Cardiac muscle cell (in vitro differentiated cells and primary cell): ENCODE results near the gene FHIP1B. TPM values are rescaled to one million over a fixed set of nuclear protein-coding genes. Genes with fewer than 3 reads are reported as not detected.

Experiments
- DNase-seq, 2 donors: peaks; one replicate each; pipeline versions ENCODE4 v3.0.0 to v3.0.0-alpha.2; 2010 to 2017; ENCODE audit warnings: low read depth in 1 of 2, low spot score in 1 of 2
- H3K27ac ChIP-seq: fragments of 200-600 bp; sonication (generic); 2 replicates; pipeline ENCODE4 v1.5.1; 2016
- H3K27me3 ChIP-seq: fragments of 200-600 bp; sonication (generic); 2 replicates; pipeline ENCODE4 v1.6.0; 2016; ENCODE audit warnings: control low read depth
- H3K36me3 ChIP-seq: fragments of 200-600 bp; sonication (generic); 2 replicates; pipeline ENCODE4 v1.5.1; 2016; ENCODE audit warnings: control low read depth
- H3K4me1 ChIP-seq: fragments of 200-600 bp; sonication (generic); 2 replicates; pipeline ENCODE4 v1.8.1; 2017; ENCODE audit warnings: low read depth, mild to moderate bottlenecking, mixed run types
- H3K4me3 ChIP-seq: fragments of 200-600 bp; sonication (generic); 2 replicates; pipeline ENCODE4 v1.5.1; 2016; ENCODE audit warnings: mild to moderate bottlenecking
- H3K9me3 ChIP-seq: fragments of 200-600 bp; sonication (generic); 2 replicates; pipeline ENCODE4 v1.5.1; 2017; ENCODE audit warnings: low read depth, mild to moderate bottlenecking, control low read depth
- CTCF ChIP-seq: IDR thresholded peaks from 2 replicates; pipeline ENCODE4 v1.5.1; 2012; ENCODE audit warnings: low read depth, mild to moderate bottlenecking, low read length
- polyA plus RNA-seq: library from polyadenylated mRNA; unstranded; fragments of >200 nt; fragmentation: Nextera tagmentation; extraction: Ambion mirVana; gene quantifications from 2 replicates; pipeline ENCODE4 v1.2.1, GENCODE V29; 2016
- total RNA-seq: library from RNA; depleted of rRNA; stranded (reverse); fragments of >200 nt; gene quantifications from 2 replicates; pipeline ENCODE4 v1.2.3, GENCODE V29; 2016

FHIP1B gene
- total and polyA plus RNA-seq, 2 experiments from 2014 or later, result 32.2 to 46.8 TPM

- no peak for TF ChIP-seq CTCF
- Histone ChIP-seq H3K36me3 (no peaks in the 10 kb centered on the region), H3K27ac (no peak overlapping the region), H3K4me1 (no peaks in the 10 kb centered on the region), H3K9me3 (no peaks in the 10 kb centered on the region), H3K27me3 (no peaks in the 10 kb centered on the region), H3K4me3 (no peak overlapping the region)
- no peak for DNase-seq
Measured at GRCh38 chr11:6175440-6175839, 59.0 kb downstream of the FHIP1B start.

GRCh38 chr11:6170226-6170625 is 64.2 kb downstream of the FHIP1B start, which contains the start of gene OR52B2:
OR52B2 (minus strand) TSS chr11:6170326; CDS start chr11:6170326, 0 bp downstream.
- Histone ChIP-seq H3K4me3 (no peak within 1 kb of the TSS), H3K27me3 (no peaks in the 10 kb centered on the region), H3K4me1 (no peaks in the 10 kb centered on the region), H3K36me3 (no peaks in the 10 kb centered on the region), H3K9me3 (no peaks in the 10 kb centered on the region), H3K27ac (no peak within 1 kb of the TSS)
- DNase-seq, result no peak
- TF ChIP-seq CTCF, result no peak

Other genes with a start within 250 kb of the FHIP1B start
- 1.8 TPM in 1 of 2 replicates, not detected in the other for gene OR52L1, start 247.7 kb downstream of the FHIP1B start, total RNA-seq
- not detected in 2 replicates for gene OR52L1, start 247.7 kb downstream of the FHIP1B start, polyA plus RNA-seq
- not detected in 2 replicates for gene OR56A4, start 227.7 kb downstream of the FHIP1B start, total RNA-seq
- gene OR56A4, start 227.7 kb downstream of the FHIP1B start, polyA plus RNA-seq, result not detected in 2 replicates
- gene OR56A1, start 203.9 kb downstream of the FHIP1B start, total RNA-seq, result 0.18 TPM in 1 of 2 replicates, not detected in the other
- gene OR56A1, start 203.9 kb downstream of the FHIP1B start, polyA plus RNA-seq, result 0.10 TPM in 1 of 2 replicates, not detected in the other
- gene OR56B4, start 127.0 kb downstream of the FHIP1B start, total RNA-seq, result not detected in 2 replicates
- gene OR56B4, start 127.0 kb downstream of the FHIP1B start, polyA plus RNA-seq, result 0.35 TPM in 1 of 2 replicates, not detected in the other
- gene OR52B2, start 64.3 kb downstream of the FHIP1B start, total RNA-seq, result 0.57 TPM in 1 of 2 replicates, not detected in the other
- gene OR52B2, start 64.3 kb downstream of the FHIP1B start, polyA plus RNA-seq, result not detected in 2 replicates
- not detected in 2 replicates for gene OR52W1, start 35.4 kb downstream of the FHIP1B start, total RNA-seq
- gene OR52W1, start 35.4 kb downstream of the FHIP1B start, polyA plus RNA-seq, result not detected in 2 replicates
- not detected in 2 replicates for gene C11orf42, start 29.1 kb downstream of the FHIP1B start, total RNA-seq
- 0.15 and 0.32 TPM in 2 replicates for gene C11orf42, start 29.1 kb downstream of the FHIP1B start, polyA plus RNA-seq
- gene CNGA4, start 4.5 kb upstream of the FHIP1B start, total RNA-seq, result 0.32 and 0.83 TPM in 2 replicates
- gene CNGA4, start 4.5 kb upstream of the FHIP1B start, polyA plus RNA-seq, result 0.39 TPM in 1 of 2 replicates, not detected in the other
- 4.9 and 5.2 TPM in 2 replicates for gene CCKBR, start 25.2 kb upstream of the FHIP1B start, total RNA-seq
- 4.4 and 5.4 TPM in 2 replicates for gene CCKBR, start 25.2 kb upstream of the FHIP1B start, polyA plus RNA-seq
- 54.5 and 71.8 TPM in 2 replicates for gene CAVIN3, start 85.9 kb upstream of the FHIP1B start, total RNA-seq
- gene CAVIN3, start 85.9 kb upstream of the FHIP1B start, polyA plus RNA-seq, result 57.4 and 76.1 TPM in 2 replicates
- gene SMPD1, start 155.8 kb upstream of the FHIP1B start, total RNA-seq, result 44.8 and 52.1 TPM in 2 replicates
- gene SMPD1, start 155.8 kb upstream of the FHIP1B start, polyA plus RNA-seq, result 29.2 and 43.8 TPM in 2 replicates
- gene APBB1, start 184.5 kb upstream of the FHIP1B start, total RNA-seq, result 159 and 188 TPM in 2 replicates
- gene APBB1, start 184.5 kb upstream of the FHIP1B start, polyA plus RNA-seq, result 193 and 201 TPM in 2 replicates
- gene HPX, start 206.4 kb upstream of the FHIP1B start, total RNA-seq, result 0.95 TPM in 1 of 2 replicates, not detected in the other
- 0.73 and 2.3 TPM in 2 replicates for gene HPX, start 206.4 kb upstream of the FHIP1B start, polyA plus RNA-seq
- 25.3 and 27.5 TPM in 2 replicates for gene TRIM3, start 239.3 kb upstream of the FHIP1B start, total RNA-seq
- gene TRIM3, start 239.3 kb upstream of the FHIP1B start, polyA plus RNA-seq, result 21.5 and 21.9 TPM in 2 replicates
- 52.7 and 56.7 TPM in 2 replicates for gene ARFIP2, start 246.7 kb upstream of the FHIP1B start, total RNA-seq
- gene ARFIP2, start 246.7 kb upstream of the FHIP1B start, polyA plus RNA-seq, result 60.1 and 68.9 TPM in 2 replicates
- gene TIMM10B, start 246.9 kb upstream of the FHIP1B start, total RNA-seq, result 33.7 and 62.0 TPM in 2 replicates
- 39.0 and 46.2 TPM in 2 replicates for gene TIMM10B, start 246.9 kb upstream of the FHIP1B start, polyA plus RNA-seq